ENCODE data around the gene EFCAB11. TPM values are rescaled to one million over a fixed set of nuclear protein-coding genes. Genes with fewer than 3 reads are reported as not detected.

EFCAB11 gene
- total and polyA plus RNA-seq, 2 of the 8 experiments (the other 6 are each of a cell fraction or from before 2014, with no cell fraction given): 6.8 to 12.8 TPM

GRCh38 chr14:89881839-89882238 lies 72.7 kb downstream of the EFCAB11 start (continued):
- TF ChIP-seq CHD7 (IDR thresholded peaks at IDR 0.05; ENCODE audit: insufficient replicate concordance, low read length) (no peak), SUZ12 (IDR thresholded peaks at IDR 0.05; ENCODE audit: low read length) (no peak), JUND (IDR thresholded peaks at IDR 0.05; ENCODE audit: low read length) (no peak), ASH2L (IDR thresholded peaks at IDR 0.05; ENCODE audit: low read length) (no peak), EGR1 (IDR thresholded peaks at IDR 0.05; ENCODE audit: borderline replicate concordance, low read depth, low read length) (no peak)
